Subcutaneous adipose tissue (tissue), 4 donors: ENCODE data around the gene CTAGE1. TPM values are rescaled to one million over a fixed set of nuclear protein-coding genes. Genes with fewer than 3 reads are reported as not detected.

Experiments
- CTCF ChIP-seq: fragments of 450-650 bp; IDR thresholded peaks from one replicate; pipeline ENCODE4 v1.5.1; 2016; ENCODE audit warnings: low read depth, mild to moderate bottlenecking, control low read depth, antibody characterized with exemption, moderate library complexity
- total RNA-seq, 4 donors: library from RNA; depleted of rRNA; stranded (reverse); fragments of >200 nt; gene quantifications; one replicate each; pipeline ENCODE4 v1.1.0, GENCODE V29; 2016

CTAGE1 gene
- total RNA-seq, 4 donors from 2014 or later = not detected

GRCh38 chr18:22422909-22423548 lies 5.3 kb upstream of the CTAGE1 start:
- no peak for TF ChIP-seq CTCF

GRCh38 chr18:22420652-22421051 lies 2.9 kb upstream of the CTAGE1 start:
- TF ChIP-seq CTCF = no peak

- TF ChIP-seq CTCF = no peak
Measured at GRCh38 chr18:22412176-22412911, 5.4 kb downstream of the CTAGE1 start.

- TF ChIP-seq CTCF = no peak
Measured at GRCh38 chr18:22411446-22411845, 6.3 kb downstream of the CTAGE1 start.

GRCh38 chr18:22410126-22410525 lies 7.6 kb downstream of the CTAGE1 start:
- no peak for TF ChIP-seq CTCF

- TF ChIP-seq CTCF = no peak
Measured at GRCh38 chr18:22409445-22409844, 8.3 kb downstream of the CTAGE1 start.

GRCh38 chr18:22408059-22408458 lies 9.7 kb downstream of the CTAGE1 start:
- no peak for TF ChIP-seq CTCF
